ENCODE measurements around the gene TM4SF20. TPM values are rescaled to one million over a fixed set of nuclear protein-coding genes. Genes with fewer than 3 reads are reported as not detected.

Gene TM4SF20
- total and polyA plus RNA-seq, 7 donors = 0.14 TPM; not detected in 6

DNA sequence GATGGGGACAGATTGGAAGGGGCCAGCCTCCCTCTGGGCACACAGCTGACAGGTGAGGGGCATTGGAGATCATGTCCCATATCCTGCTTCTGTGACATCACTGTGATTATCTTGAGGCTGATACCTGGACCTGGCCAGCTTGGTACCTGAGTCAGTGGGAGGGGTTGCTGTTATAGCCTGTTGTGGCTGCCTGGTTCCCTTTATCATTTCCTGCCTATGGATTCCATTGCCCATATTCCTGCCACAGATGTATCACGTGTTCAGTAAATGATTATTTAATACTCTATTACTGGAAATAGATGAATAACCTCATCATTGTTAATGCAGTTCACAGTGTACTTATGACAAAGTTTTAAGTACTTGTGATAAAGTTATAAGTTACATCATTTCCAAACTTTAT is 16.4 kb upstream of the TM4SF20 start:
- H3K36me3 ChIP-seq (ENCODE audit: insufficient read depth in 1 of 2, low read depth in 1 of 2) = no peaks in the 10 kb centered on the region
- TF ChIP-seq, protein P1, sequence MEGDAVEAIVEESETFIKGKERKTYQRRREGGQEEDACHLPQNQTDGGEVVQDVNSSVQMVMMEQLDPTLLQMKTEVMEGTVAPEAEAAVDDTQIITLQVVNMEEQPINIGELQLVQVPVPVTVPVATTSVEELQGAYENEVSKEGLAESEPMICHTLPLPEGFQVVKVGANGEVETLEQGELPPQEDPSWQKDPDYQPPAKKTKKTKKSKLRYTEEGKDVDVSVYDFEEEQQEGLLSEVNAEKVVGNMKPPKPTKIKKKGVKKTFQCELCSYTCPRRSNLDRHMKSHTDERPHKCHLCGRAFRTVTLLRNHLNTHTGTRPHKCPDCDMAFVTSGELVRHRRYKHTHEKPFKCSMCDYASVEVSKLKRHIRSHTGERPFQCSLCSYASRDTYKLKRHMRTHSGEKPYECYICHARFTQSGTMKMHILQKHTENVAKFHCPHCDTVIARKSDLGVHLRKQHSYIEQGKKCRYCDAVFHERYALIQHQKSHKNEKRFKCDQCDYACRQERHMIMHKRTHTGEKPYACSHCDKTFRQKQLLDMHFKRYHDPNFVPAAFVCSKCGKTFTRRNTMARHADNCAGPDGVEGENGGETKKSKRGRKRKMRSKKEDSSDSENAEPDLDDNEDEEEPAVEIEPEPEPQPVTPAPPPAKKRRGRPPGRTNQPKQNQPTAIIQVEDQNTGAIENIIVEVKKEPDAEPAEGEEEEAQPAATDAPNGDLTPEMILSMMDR (IDR thresholded peaks at IDR 0.05) = no peak
- DNase-seq (no peak), ATAC-seq (no peak)
- H3K4me1 ChIP-seq = no peaks in the 10 kb centered on the region
- intact Hi-C loops (cut with DNase I) = no loop called here
- no peak overlapping the region for H3K4me3 ChIP-seq
- WGBS, 3 donors = 63 to 86% (median 84%) methylated on average over 1 of the region's 1 CpG
- no peaks in the 10 kb centered on the region for H3K27me3 ChIP-seq (ENCODE audit: insufficient read depth in 3 of 3, low read length in 2 of 3)
- H3K9me3 ChIP-seq = no peaks in the 10 kb centered on the region
- H3K27ac ChIP-seq = no peak overlapping the region

GRCh38 chr2:227394401-227394800 is 15.3 kb upstream of the TM4SF20 start:
- no peaks in the 10 kb centered on the region for H3K36me3 ChIP-seq (ENCODE audit: insufficient read depth in 1 of 2, low read depth in 1 of 2)
- no peak overlapping the region for H3K4me3 ChIP-seq
- no peaks in the 10 kb centered on the region for H3K4me1 ChIP-seq
- no peaks in the 10 kb centered on the region for H3K9me3 ChIP-seq
- DNase-seq (no peak), ATAC-seq (no peak)
- no peaks in the 10 kb centered on the region for H3K27me3 ChIP-seq (ENCODE audit: insufficient read depth in 3 of 3, low read length in 2 of 3)
- no peak overlapping the region for H3K27ac ChIP-seq
- TF ChIP-seq, protein P1 (IDR thresholded peaks at IDR 0.05) = no peak
- 49 to 93% (median 50%) methylated on average over 2 of the region's 2 CpGs for WGBS, 3 donors
- intact Hi-C loops (cut with DNase I) = no loop called here

DNA sequence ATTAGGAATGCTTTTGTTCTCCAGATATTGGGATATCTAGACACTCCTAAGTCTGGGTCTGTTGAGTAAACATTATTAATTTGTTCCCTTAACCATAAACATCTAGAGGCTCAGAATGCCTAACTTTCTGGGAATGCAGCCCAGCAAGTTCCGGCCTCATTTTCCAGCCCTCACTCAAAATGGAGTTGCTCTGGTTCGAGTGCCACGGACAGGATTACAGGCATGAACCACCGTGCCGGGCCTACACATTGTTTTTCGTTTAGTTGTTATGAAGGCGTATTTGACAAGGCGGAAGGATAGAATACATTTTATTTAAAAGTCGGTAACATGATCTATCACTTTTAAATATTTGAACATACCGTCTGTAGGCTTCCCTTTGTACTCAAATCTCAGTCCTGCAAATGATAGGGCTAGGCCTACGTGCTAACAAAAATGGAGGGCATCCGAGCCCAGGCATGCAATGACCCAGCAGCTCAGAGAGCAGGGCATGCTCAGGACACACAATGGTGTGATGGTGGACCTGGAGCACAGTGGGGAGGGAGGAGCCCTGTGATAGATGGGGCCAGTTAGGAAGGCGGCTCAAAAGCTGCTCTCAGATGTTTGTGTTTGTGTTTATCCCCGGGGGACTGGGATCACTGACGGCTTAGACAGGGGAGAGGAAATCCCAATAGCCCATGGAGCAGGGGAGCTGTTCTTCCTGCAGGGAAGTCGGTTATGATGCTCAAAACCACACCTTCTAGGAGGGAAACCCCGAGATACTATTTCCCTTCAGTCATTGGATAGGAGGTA is 11.6 kb upstream of the TM4SF20 start:
- Histone ChIP-seq H3K36me3 (ENCODE audit: insufficient read depth in 1 of 2, low read depth in 1 of 2) (no peaks in the 10 kb centered on the region), H3K9me3 (no peaks in the 10 kb centered on the region), H3K4me3 (no peak overlapping the region), H3K4me1 (no peaks in the 10 kb centered on the region), H3K27me3 (ENCODE audit: insufficient read depth in 3 of 3, low read length in 2 of 3) (no peaks in the 10 kb centered on the region), H3K27ac (no peak overlapping the region)
- intact Hi-C loops (cut with DNase I) = no loop called here
- DNase-seq (no peak), ATAC-seq (no peak)
- 84 to 87% (median 86%) methylated on average over 17 of the region's 17 CpGs for WGBS, 3 donors
- TF ChIP-seq, protein P1 (IDR thresholded peaks at IDR 0.05) = no peak

GRCh38 chr2:227389661-227390060 is 10.6 kb upstream of the TM4SF20 start:
- H3K27ac ChIP-seq = no peak overlapping the region
- H3K4me1 ChIP-seq = no peaks in the 10 kb centered on the region
- no peaks in the 10 kb centered on the region for H3K36me3 ChIP-seq (ENCODE audit: insufficient read depth in 1 of 2, low read depth in 1 of 2)
- peaks cover 0 to 5% (median 0%) of the 10 kb centered on the region in 3 donors for H3K27me3 ChIP-seq (ENCODE audit: insufficient read depth in 3 of 3, low read length in 2 of 3)
- WGBS, 3 donors = 95% methylated on average over 7 of the region's 7 CpGs
- no peaks in the 10 kb centered on the region for H3K9me3 ChIP-seq
- DNase-seq (no peak), ATAC-seq (no peak)
- intact Hi-C loops (cut with DNase I) = no loop called here
- H3K4me3 ChIP-seq = no peak overlapping the region
- TF ChIP-seq, protein P1 (IDR thresholded peaks at IDR 0.05) = no peak

DNA sequence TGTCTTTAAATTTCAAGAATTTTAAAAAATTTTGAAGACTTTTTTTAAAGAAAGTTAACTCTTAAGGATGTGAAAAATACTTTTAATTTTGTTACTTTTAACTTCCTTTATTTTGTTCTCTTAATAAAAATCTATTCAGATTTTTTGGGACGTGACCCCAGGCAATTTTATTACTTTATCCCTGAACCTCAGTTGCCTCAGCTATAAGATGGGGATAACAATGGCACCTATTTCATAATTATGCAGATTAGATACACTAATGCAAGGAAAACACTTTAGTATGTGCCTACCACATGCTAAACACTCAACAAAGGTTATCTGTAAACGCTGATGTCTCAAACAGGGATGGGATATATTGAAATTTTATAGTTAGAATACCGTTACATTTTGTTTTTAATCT is 10.1 kb upstream of the TM4SF20 start:
- intact Hi-C loops (cut with DNase I) = no loop called here
- H3K4me1 ChIP-seq = no peaks in the 10 kb centered on the region
- DNase-seq = no peak
- TF ChIP-seq, protein P1 (IDR thresholded peaks at IDR 0.05) = no peak
- no peaks in the 10 kb centered on the region for H3K9me3 ChIP-seq
- 74 to 93% (median 89%) methylated on average over 3 of the region's 3 CpGs for WGBS, 3 donors
- no peak overlapping the region for H3K4me3 ChIP-seq
- H3K27ac ChIP-seq = no peak overlapping the region
- ATAC-seq = no peak
- peaks cover 0 to 6% (median 0%) of the 10 kb centered on the region in 3 donors for H3K27me3 ChIP-seq (ENCODE audit: insufficient read depth in 3 of 3, low read length in 2 of 3)
- H3K36me3 ChIP-seq (ENCODE audit: insufficient read depth in 1 of 2, low read depth in 1 of 2) = no peaks in the 10 kb centered on the region
